Posterior cingulate gyrus (tissue), 11 donors: ENCODE measurements around the gene CST5.
"Not testable (repeated sequence)": the region's sequence is repeated elsewhere in the genome, so short reads cannot be mapped to it uniquely, and the experiment has no call there.

ENCODE experiments used
- DNase-seq, 10 donors: peaks; one replicate each; pipeline versions ENCODE4 v3.0.0 to v3.0.0-alpha.2; 2020 to 2021; ENCODE audit warnings: mixed read lengths in 3 of 10
- intact Hi-C: fragments of 100-400 bp; cut with DNase I; formaldehyde crosslinking; loops from one replicate; pipeline ENCODE4 v1.15.1; 2023

Gene CST5

GRCh38 chr20:23890867-23891266 is 11.3 kb upstream of the CST5 start:
- DNase-seq, intact Hi-C loops: not testable (repeated sequence)

GRCh38 chr20:23889775-23890187 is 10.2 kb upstream of the CST5 start:
- peak; percentile 53 to 95 (median 68) for DNase-seq
- intact Hi-C loops: no loop called here

- intact Hi-C loops: no loop called here
- no peak for DNase-seq
Measured at GRCh38 chr20:23887856-23888255, 8.3 kb upstream of the CST5 start.

GRCh38 chr20:23884771-23885162 is 5.2 kb upstream of the CST5 start:
- intact Hi-C loops: no loop called here
- DNase-seq: no peak

- no peak for DNase-seq
- intact Hi-C loops: no loop called here
Measured at GRCh38 chr20:23884136-23884770, 4.7 kb upstream of the CST5 start.

GRCh38 chr20:23881371-23881770 is 1.8 kb upstream of the CST5 start:
- intact Hi-C loops: no loop called here
- no peak for DNase-seq

GRCh38 chr20:23880417-23880816 is 869 bp upstream of the CST5 start:
- intact Hi-C loops: no loop called here
- no peak for DNase-seq

- intact Hi-C loops: no loop called here
- DNase-seq: no peak
Measured at GRCh38 chr20:23879811-23880374, 345 bp upstream of the CST5 start.

GRCh38 chr20:23878787-23879186 is 761 bp downstream of the CST5 start:
- DNase-seq: peak in 1 of 10 donors; percentile 71
- intact Hi-C loops: no loop called here

- DNase-seq, intact Hi-C loops: not testable (repeated sequence)
Measured at GRCh38 chr20:23878016-23878542, 1.5 kb downstream of the CST5 start.

- DNase-seq: no peak
- intact Hi-C loops: no loop called here
Measured at GRCh38 chr20:23877524-23877923, 2.0 kb downstream of the CST5 start.

GRCh38 chr20:23875606-23876237 is 3.8 kb downstream of the CST5 start:
- intact Hi-C loops: no loop called here
- DNase-seq: no peak

GRCh38 chr20:23874747-23875146 is 4.8 kb downstream of the CST5 start:
- intact Hi-C loops: no loop called here
- DNase-seq: peak in 8 of 10 donors; percentile 15 to 93 (median 60)

- no peak for DNase-seq
- intact Hi-C loops: no loop called here
Measured at GRCh38 chr20:23873370-23874015, 6.1 kb downstream of the CST5 start.

- intact Hi-C loops: no loop called here
Measured at GRCh38 chr20:23872065-23872464, 7.5 kb downstream of the CST5 start.

GRCh38 chr20:23870461-23870860 is 9.1 kb downstream of the CST5 start:
- intact Hi-C loops: no loop called here
- no peak for DNase-seq

More at GRCh38 chr20:23872065-23872464, 7.5 kb downstream of the CST5 start:
- no peak for DNase-seq

GRCh38 chr20:23869520-23869919 is 10.0 kb downstream of the CST5 start:
- peak in 4 of 10 donors; percentile 26 to 87 (median 29) for DNase-seq
- intact Hi-C loops: no loop called here

GRCh38 chr20:23868321-23868720 is 11.2 kb downstream of the CST5 start:
- intact Hi-C loops: no loop called here
- DNase-seq: no peak

- no peak for DNase-seq
- intact Hi-C loops: no loop called here
Measured at GRCh38 chr20:23867152-23867776, 12.3 kb downstream of the CST5 start.

- DNase-seq, intact Hi-C loops: not testable (repeated sequence)
Measured at GRCh38 chr20:23860771-23861170, 18.8 kb downstream of the CST5 start.
